NCI-H510A treated with DMSO at 0.1 percent for 48 hours (cell line): Measurements from ENCODE around the gene TAF4B.
A peak's percentile ranks its signal among the peaks of the same experiment; 100 is the strongest.

ENCODE experiments used
- DNase-seq: peaks from one replicate; lab custom pipeline; 2025; lab: John Stamatoyannopoulos, UW

Gene TAF4B

DNA sequence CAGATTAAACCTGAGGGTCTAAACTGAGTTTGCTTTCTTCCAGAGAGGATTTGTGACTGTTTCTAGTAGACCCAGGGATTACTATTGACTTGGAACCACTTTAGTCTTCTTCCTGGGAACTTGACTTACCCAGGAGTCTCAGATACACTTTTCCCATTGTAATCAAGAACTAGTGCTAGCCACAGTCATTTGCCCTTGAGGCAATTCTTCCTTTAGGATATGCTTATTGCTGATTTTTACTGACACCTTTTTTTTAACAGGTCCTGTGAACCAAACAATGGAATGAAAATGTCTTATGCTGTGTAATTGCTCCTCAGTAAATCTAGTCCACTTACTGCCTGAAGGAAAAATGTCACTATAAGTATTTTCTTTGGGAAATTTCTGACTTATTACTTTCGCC lies 78.3 kb downstream of the TAF4B start:
- DNase-seq, result no peak

DNA sequence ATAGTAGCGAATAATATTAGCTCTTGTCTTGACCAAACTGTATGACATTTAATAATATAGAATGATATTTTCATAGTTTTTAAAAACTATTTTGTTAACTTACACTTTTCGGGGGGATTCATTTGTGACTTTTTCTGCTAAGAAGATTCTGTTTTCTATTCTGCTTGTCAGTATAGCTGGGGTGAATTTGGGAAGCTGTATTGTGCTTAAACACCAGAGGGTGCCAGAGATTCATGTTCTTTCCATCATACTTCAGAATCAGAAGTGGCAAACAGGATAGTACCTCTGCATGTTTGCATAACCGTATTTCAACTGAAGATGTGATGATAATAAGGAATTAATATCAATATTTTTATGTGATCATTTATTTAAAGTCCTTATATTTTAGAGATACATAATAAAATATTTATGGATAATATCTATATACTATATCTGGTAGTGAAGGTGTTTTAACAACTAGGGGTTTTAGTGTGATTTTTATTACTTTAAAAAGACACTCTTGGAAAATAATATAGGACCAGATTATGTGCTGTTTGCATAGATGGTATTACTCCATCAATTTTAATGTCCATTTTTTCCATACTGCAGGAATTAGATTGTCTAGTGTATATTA lies 81.0 kb downstream of the TAF4B start:
- DNase-seq, result peak; percentile 63

DNA sequence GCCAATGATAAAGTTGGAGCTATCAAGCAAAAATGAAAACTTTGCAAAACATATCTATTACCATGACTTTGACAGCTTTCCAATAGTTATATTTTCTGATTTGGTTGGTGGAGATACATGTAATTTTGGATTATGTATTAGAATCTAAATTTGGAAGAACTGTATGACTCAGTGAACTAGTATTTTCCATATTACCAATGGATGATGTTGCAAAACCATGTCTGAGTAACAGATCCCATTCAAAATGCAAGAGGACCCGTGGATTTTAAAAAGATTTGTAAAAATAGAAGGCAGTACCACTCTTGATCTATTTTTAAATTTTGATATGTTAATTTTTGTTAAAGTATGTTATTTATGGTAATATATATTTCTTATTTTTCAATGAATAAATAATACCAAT lies 83.0 kb downstream of the TAF4B start:
- no peak for DNase-seq

DNA sequence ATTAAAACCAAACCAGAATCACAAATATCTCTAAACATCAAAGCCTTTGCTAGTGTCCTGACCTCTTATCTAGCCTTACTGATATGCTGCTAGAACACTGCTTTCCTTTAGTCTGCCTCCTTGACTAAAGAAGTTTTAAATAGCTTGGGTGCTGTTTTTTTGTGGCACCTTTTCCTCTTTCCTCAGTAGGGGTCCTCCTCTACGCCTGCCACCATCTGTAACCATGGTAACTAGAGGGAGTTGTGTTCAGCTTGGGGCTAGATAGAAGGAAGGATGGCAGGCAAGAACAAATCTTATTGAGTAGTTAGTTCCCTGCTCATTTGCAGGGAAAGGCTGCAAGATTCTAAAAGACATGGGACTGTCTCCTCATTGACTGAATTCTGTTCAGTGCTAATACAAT lies 86.0 kb downstream of the TAF4B start:
- no peak for DNase-seq

DNA sequence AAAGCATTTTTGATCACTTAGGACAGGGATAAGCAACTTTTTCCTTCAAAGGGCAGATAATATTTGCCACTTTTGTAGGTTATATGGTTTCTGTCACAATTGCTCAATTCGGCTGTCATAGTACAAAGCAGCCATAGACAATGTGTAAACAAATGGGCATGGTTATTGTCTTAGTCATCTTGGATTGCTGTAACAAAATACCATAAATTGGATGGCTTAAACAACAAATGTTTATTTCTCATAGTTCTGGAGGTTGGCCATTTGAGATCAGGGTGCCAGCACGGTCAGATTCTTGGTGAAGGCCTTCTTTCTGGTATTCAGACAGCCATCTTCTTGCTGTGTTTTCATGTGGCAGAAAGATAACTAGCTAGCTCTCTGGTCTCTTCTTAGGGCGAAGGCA lies 91.2 kb downstream of the TAF4B start:
- DNase-seq, result no peak

DNA sequence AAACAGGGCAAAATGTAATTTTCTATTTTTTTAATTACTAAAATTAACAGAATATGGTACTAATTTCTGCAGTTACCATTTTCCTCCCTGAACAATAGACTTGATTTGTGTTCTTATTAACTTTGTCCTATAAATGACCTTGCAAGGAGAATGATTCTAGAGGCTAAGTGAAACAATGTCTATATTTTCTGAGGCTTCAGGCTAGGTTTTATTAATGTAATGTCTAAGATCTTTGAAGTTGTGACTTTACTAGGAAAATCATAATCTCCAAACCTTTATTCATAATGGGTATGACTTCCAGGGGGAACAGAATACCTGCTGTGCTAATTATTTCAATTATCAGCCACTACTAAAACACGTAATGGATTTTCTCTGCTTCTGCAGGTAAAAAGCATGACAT lies 94.4 kb downstream of the TAF4B start:
- DNase-seq, result no peak

DNA sequence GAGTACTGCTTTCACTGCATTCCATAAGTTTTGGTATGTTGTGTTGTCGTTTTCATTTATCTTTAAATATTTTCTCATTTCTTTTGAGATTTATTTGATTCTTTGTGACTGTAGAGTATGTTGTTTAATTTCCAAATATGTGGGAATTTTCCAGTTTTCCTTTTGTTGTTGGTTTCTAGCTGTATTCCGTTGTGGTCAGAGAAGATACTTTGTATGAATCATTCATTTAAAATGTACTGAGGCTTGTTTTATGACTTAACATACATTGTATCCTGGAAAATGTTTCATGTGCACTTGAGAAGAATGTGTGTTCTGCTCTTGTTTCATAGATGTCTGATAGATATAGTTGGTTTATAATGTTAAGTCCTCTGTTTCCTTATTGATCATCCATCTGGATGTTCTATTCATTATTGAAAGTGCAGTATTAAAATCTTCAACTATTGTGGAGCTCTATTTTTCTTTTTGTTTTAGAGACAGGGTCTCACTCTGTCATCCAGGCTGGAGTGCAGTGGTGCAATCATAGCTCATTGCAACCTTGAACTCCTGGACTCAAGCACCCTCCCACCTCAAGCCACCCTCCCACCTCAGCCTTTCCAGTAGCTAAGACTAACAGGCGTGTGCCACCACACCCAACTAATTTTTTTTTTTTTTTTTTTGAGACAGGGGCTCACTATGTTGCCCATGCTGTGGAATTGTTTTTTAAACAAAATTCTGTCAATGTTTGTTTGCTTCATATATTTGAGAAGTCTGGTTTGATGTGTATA lies 96.8 kb downstream of the TAF4B start:
- DNase-seq, result no peak

DNA sequence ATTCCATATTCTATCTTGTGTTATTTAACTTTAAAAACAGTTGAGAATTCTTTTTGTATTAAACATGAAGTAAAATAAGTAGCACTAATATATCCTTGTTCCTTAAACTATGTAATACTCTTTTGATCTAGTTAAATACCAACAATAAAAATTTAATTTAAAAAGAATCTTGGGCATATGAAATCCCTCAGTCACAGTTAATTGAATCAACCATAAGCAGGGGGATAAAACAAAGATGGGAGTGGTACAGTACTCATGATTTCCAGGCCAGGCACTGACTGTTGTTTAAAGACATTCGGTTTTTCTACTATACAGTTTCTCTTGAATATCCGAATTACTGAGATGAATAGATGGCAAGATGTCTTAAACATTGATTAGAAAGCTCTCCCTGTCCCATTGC lies 99.5 kb downstream of the TAF4B start:
- DNase-seq, result no peak

DNA sequence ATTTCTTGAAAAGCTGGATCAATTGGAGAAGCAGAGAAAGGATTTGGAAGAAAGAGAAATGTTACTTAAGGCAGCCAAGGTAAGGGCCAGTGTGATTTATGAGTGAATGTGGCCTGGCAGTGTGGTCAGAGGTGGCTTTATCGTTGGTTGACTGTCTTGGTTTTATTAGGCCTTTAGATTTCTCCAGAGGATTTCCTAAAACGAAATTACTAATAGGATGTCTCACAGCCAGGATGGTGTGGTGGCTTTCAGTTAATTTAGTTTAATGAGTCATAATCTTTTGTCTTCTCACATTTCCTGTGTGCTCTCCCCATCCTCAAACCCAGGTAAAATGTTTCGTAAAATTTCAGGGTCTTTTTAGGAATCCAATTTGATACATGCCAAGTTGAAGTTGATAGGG lies 100.8 kb downstream of the TAF4B start:
- no peak for DNase-seq

DNA sequence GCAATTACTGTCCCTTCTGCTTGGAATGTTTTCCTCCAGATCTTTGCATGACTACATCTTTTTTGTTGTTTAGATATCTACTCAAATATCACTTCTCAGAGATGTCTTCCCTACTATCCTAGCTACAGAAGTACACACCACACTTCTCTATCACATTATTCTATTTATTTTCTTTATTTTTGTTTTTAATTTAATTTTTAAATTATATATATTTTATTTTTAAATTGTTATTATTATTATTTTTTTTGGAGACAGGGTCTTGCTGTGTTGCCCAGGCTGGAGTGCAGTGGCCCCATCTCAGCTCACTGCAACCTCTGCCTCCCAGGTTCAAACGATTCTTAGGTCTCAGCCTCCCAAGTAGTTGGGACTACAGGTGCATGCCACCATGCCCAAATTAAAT lies 106.7 kb downstream of the TAF4B start:
- DNase-seq, result no peak

DNA sequence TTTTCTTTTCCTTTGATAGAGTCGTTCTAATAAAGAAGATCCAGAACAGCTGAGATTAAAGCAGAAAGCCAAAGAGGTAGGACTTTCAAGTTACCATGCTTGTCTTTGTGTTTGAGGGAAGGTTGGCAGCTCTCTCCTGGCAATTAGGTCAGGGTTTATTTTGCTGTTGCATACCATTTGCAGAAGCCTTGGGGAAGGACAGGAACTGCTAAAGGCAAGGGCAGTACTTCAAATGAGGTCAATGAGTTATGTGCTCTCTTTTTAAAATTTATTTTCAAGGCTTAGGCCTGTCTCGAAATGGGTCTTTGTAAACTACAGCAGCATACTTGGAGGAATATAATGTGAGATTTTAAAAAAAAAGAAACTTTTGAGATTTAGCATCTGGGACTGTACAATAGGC lies 108.9 kb downstream of the TAF4B start:
- no peak for DNase-seq

DNA sequence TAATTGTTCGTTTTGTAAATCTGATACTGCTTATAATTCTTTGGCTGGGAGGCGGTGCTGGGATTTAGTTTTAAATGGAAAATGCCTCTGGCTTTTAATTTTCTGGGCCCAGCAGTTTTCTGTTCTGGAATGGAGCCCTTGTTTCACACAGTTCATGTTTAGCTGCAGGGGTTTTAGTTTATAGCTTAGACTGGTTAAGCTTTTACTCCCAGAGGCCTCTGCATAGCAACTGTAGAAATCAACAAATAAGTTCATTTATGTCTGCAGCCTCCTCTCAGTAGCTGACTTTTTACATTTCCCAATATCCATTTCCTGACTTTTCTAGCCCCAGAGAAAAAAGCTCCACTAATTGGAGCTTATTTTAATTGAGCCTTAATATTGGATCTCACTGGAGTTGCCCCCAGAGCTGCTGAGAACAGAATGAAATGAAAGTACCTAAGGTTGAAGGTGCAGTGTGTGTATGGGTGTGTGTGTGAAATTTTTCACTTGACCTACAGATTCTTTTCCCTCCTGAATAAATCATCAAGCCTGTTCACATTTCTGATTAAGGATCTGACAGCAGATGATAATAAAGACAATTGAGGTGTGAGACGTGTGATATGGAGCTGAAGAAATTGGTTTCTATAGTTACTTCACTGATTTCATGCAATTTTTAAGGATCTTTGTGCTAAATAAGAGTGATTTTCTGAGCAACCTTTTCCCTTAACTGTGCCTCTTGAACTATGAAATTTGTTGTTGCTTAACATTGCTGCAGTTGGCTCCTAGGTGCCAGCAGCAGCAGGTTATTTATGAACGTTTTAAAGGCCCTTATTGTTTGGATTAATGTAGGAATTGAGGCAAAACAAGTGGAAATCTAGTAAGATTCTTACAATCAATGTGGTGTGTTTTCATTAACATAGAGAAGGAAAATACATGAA lies 109.6 kb downstream of the TAF4B start:
- no peak for DNase-seq

DNA sequence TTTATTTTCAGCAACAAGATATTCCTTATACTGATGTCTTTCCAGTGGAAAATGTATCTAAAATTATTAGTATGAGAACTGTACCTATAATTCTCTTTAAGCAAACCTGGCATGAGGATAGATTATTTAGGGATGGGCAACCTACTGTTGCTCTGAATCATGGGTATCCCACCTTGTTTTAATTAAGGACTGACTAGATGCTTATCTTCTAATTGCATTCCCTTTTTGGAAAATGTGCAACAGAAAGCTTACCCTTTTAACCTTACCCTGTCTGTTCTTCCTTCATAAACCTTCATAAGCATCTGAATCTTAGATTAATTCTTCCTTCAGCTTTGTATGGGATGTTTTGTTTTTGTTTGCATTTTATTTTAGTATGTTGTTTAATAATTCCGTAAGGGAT lies 110.3 kb downstream of the TAF4B start:
- no peak for DNase-seq

DNA sequence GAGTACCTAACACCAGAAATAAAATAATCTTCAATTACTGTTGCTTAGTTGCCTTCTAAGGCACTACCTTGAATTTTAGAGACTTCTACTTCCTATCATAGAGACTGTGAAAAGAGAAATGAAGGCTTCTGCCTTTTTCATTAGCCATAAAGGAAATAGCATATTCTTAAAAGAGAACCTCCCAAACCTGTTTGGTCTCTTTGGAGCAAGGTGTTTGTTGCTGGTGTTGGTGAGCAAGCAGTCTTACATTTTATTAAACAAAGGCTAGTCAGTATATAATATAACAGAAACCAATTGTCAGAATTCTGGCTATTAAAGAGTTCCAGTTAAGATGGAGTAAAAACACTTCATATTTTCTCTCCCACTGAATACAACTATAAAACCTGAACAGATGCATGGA lies 116.4 kb downstream of the TAF4B start:
- DNase-seq, result peak; percentile 30

DNA sequence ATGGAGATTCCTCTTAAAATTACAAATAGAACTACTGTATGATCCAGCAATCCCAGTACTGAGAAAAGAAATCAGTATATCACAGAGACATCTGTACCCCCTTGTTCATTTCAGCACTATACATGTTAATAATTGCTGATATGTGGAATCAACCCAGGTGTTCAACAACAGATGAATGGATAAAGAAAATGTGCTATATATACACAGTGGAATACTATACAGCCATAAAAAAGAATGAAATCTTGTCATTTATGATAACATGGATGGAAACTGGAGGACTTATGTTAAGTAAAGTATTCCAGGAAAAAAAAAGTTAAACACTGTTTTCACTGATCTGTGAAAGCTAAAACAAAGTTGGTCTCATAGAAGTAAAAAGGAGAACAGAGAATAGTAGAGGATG lies 124.7 kb downstream of the TAF4B start:
- no peak for DNase-seq

DNA sequence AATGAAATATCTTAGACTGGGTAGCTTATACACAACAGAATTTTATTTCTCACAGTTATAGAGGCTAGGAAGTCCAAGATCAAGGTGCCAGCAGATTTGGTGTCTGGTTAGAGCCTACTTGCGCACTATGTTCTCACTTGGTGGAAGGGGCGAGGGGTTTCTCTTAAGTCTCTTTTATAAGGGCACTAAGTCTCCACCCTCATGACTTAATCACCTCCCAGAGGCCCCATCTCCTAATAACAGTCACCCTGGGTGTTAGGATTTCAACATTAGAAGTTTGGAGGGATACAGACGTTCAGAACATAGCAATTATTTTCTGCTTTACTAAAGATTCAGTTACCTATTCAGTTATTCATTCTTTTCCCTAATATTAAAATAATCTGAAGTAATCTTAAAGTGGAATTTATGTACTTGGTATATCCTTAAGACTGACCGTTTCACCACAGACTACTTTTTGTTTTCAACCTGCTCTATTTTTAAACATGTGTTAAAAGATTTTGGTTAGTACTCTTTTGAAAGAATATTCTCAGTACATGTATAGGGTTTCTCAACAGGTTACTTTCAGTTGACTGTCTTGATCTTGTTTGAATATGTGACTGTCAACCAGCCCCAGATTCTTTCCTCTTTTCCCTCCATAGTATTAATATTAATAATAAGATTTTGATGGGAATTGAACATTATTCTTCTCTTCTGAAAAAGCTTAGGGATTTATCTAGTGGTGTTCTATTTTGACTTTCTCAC lies 130.0 kb downstream of the TAF4B start:
- DNase-seq, result no peak

DNA sequence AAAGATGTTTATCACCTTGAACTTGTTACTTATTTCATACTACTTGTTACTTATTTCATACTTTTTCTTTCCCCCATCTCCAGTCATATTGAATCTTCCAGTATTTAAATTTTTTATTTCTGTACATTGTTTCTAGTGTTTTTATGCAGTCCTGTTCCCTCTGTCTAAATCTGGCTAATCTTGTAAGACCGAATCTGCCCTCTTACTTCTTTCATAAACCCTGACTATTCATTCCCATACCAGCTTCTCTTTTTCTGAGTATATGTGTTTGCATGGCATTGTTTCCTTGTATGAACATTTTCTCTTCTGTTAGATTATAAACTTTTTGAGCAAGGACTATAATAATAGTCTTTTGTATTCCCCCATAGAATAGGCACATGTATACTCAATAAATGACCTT lies 131.7 kb downstream of the TAF4B start:
- DNase-seq, result no peak

DNA sequence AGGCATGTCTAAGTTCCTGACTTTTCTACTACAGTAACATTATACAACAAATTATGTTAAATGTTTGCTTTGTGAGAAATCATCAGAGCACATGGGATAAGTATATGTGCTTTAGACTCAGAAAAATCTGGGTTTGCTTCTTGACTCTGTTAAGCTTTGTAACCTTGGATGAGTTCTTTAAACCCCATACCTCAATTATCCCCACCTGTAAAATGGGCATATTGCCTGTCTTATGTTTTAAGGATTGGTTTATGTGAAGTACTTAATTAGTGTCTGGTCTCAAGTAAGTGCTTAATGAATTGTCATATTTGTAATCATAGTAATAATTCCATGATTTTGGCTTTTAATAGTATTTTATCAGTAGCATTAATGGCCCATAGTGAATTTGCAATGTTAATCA lies 135.8 kb downstream of the TAF4B start:
- no peak for DNase-seq

DNA sequence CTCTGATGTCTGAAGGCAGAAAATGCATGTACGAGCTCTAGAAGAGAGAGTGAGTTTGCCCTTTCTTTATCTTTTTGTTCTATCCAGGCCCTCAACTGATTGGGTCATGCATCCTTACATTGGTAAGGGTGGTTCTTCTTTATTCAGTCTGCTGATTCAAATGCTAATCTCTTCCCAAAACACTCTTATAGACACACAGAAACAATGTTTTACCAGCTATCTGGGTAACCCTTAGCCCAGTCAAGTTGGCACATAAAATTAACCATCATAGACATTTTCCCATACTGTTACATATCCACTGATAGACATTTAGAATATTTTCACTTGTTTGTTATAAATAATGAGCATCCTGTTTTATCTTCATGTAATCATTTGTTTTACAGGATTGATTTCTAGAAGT lies 141.2 kb downstream of the TAF4B start:
- no peak for DNase-seq

DNA sequence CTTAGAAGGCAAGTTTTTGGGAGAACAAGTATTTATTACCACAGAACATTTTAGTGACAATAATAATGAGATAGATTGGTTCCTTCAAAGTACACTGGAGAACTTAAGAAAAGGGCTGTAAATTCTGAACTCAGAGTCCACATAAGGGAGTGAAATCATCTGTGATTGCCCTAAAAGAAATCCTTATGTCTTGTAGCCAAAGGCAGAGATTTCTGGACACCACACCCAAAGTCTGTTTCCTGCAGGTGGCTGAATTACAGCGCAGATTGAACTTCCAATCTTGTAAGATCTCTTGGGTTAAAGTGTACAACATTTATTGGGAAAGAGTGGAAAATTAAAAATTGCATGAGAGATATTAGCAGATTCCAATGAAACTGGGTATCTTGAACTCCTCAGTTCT lies 143.8 kb downstream of the TAF4B start:
- DNase-seq, result no peak

DNA sequence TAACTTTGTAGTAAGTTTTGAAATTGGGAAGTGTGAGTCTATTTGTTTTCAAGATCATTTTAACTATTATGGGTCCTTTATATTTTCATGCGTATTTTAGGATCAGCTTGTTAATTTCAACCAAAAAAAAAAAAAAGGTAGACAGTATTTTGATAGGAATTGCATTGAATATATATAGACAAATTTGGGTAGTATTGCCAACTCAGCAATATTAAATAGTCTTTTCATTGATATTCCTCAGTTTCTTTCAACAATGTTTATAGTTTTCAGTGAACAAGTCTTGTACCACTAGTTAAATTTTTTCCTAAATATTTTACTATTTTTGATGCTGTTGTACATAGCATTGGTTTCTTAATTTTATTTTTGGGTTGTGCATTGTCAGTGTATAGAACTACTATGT lies 149.9 kb downstream of the TAF4B start:
- DNase-seq, result no peak

DNA sequence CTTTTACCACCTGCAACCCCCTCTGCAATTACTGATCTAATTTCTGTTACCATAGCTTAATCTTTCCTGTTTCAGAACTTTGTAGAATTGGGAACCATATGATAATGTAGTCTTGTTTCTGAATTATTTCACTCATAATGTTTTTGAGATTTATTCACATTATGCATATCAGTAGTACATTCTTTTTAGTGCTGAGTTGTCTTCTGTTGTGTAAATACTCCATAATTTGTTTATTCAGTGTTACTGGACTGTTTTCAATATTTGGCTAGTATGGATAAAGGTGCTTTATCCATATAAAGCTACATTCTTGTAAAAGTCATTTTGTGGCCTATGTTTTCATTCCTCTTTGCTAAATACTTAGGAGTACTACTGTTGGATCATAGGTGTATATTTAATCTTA lies 152.5 kb downstream of the TAF4B start:
- no peak for DNase-seq
